HEK293T (cell line): Measurements from ENCODE around the gene RIT1.

Experiments
- CTCF ChIA-PET: fragments of 350-600 bp; formaldehyde crosslinking; extraction: SDS; loops from one replicate; lab custom pipeline; 2021; ENCODE audit warnings: antibody characterized with exemption, inconsistent platforms; lab: Yijun Ruan, JAX
- POLR2A ChIA-PET: fragments of 350-600 bp; formaldehyde crosslinking; extraction: SDS; loops from one replicate; lab custom pipeline; 2020; ENCODE audit warnings: antibody characterized with exemption, inconsistent platforms; lab: Yijun Ruan, JAX
- DNase-seq: peaks from one replicate; pipeline ENCODE4 v3.0.0; 2012; ENCODE audit warnings: mixed read lengths; ENCODE audit errors: extremely low spot score
- ARNT ChIP-seq: fragments of 450-650 bp; IDR thresholded peaks from 2 replicates; pipeline ENCODE4 v1.6.1; 2017; ENCODE audit warnings: mild to moderate bottlenecking
- BHLHE40 ChIP-seq: fragments of 450-650 bp; IDR thresholded peaks from 2 replicates; pipeline ENCODE4 v1.6.1; 2016; ENCODE audit warnings: mild to moderate bottlenecking, moderate library complexity, borderline replicate concordance
- CTBP1 ChIP-seq: fragments of 450-650 bp; IDR thresholded peaks from 2 replicates; pipeline ENCODE4 v1.6.1; 2016; ENCODE audit warnings: borderline replicate concordance
- ELF4 ChIP-seq: fragments of 450-650 bp; IDR thresholded peaks from 2 replicates; pipeline ENCODE4 v1.6.1; 2017; ENCODE audit warnings: antibody characterized with exemption
- FOXA1 ChIP-seq: fragments of 450-650 bp; IDR thresholded peaks from 2 replicates; pipeline ENCODE4 v1.6.1; 2016; ENCODE audit warnings: mild to moderate bottlenecking
- FOXK2 ChIP-seq: fragments of 450-650 bp; IDR thresholded peaks from 2 replicates; pipeline ENCODE4 v1.6.1; 2016; ENCODE audit warnings: mild to moderate bottlenecking
- FOXM1 ChIP-seq: fragments of 450-650 bp; IDR thresholded peaks from 2 replicates; pipeline ENCODE4 v1.6.1; 2017; ENCODE audit warnings: mild to moderate bottlenecking, borderline replicate concordance
- HDGF ChIP-seq: fragments of 450-650 bp; IDR thresholded peaks from 2 replicates; pipeline ENCODE4 v1.6.1; 2017; ENCODE audit warnings: antibody characterized with exemption, borderline replicate concordance
- L3MBTL2 ChIP-seq: fragments of 450-650 bp; conservative IDR thresholded peaks from 2 replicates; pipeline ENCODE4 v1.6.1; 2016; ENCODE audit warnings: mild to moderate bottlenecking
- LEF1 ChIP-seq: fragments of 450-650 bp; IDR thresholded peaks from 2 replicates; pipeline ENCODE4 v1.6.1; 2017; ENCODE audit warnings: mild to moderate bottlenecking, borderline replicate concordance
- NFRKB ChIP-seq: fragments of 450-650 bp; IDR thresholded peaks from 2 replicates; pipeline ENCODE4 v1.6.1; 2016; ENCODE audit warnings: mild to moderate bottlenecking, moderate library complexity
- PKNOX1 ChIP-seq: fragments of 450-650 bp; IDR thresholded peaks from 2 replicates; pipeline ENCODE4 v1.6.1; 2016
- SP1 ChIP-seq: fragments of 450-650 bp; IDR thresholded peaks from 2 replicates; pipeline ENCODE4 v1.6.1; 2017
- SUZ12 ChIP-seq: fragments of 450-650 bp; IDR thresholded peaks from 2 replicates; pipeline ENCODE4 v1.6.1; 2016; ENCODE audit warnings: mild to moderate bottlenecking
- TARDBP ChIP-seq: fragments of 450-650 bp; IDR thresholded peaks from 2 replicates; pipeline ENCODE4 v1.6.1; 2016
- ZNF384 ChIP-seq: fragments of 450-650 bp; IDR thresholded peaks from 2 replicates; pipeline ENCODE4 v1.6.1; 2016

Gene RIT1

GRCh38 chr1:155951753-155952504 is 40.8 kb upstream of the RIT1 start:
- DNase-seq = no peak
- ChIA-PET POLR2A (interaction anchor here (0.7 to 1.9 kb wide), 2 partner anchors 17 to 31 kb away, joined by 3 to 6 read pairs; partner anchors contain the start of gene KHDC4), CTCF (no interaction called here)
- TF ChIP-seq L3MBTL2 = no peak
- TF ChIP-seq NFRKB = no peak
- no peak for TF ChIP-seq PKNOX1
- no peak for TF ChIP-seq FOXA1
- TF ChIP-seq SP1 = no peak
- TF ChIP-seq CTBP1 = no peak

DNA sequence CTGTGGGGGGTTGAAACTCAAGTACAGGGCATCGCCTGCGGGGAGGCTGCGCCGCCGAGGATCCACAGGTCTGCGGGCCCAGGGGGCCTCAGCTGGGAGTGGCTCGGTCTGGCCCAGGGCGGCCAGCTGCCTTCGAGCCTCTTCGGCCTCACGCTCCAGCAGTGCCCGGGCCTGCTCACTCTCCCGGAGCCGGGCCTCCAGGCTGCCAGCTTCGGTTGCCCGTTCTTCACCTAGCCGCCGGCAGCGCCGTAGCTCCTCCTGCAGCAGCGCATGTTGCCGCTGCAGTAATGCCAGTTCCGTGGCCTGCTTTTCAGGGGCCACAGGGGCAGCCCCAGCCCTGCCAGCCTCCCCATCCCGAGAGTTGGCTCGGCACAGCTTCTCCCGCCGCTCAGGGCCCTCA is 39.7 kb upstream of the RIT1 start:
- ChIA-PET POLR2A (interaction anchor here (1.0 to 1.9 kb wide), 2 partner anchors 16 to 28 kb away, joined by 5 to 6 read pairs; partner anchors contain the start of genes ARHGEF2 and KHDC4), CTCF (no interaction called here)
- TF ChIP-seq ARNT (no peak), FOXK2 (no peak), ELF4 (no peak), L3MBTL2 (no peak)
- DNase-seq = no peak

- no peak for TF ChIP-seq L3MBTL2
- no peak for TF ChIP-seq HDGF
- no peak for TF ChIP-seq PKNOX1
- no peak for TF ChIP-seq TARDBP
- TF ChIP-seq ARNT = no peak
- TF ChIP-seq ZNF384 = no peak
- TF ChIP-seq FOXA1 = no peak
- no peak for TF ChIP-seq CTBP1
- TF ChIP-seq SP1 = no peak
- no peak for TF ChIP-seq NFRKB
- TF ChIP-seq FOXM1 = no peak
- TF ChIP-seq ELF4 = no peak
- TF ChIP-seq FOXK2 = no peak
- no peak for TF ChIP-seq BHLHE40
- no peak for TF ChIP-seq SUZ12
- DNase-seq = no peak
- ChIA-PET POLR2A (no interaction called here), CTCF (no interaction called here)
Observed at GRCh38 chr1:155947741-155948140, 36.6 kb upstream of the RIT1 start.

DNA sequence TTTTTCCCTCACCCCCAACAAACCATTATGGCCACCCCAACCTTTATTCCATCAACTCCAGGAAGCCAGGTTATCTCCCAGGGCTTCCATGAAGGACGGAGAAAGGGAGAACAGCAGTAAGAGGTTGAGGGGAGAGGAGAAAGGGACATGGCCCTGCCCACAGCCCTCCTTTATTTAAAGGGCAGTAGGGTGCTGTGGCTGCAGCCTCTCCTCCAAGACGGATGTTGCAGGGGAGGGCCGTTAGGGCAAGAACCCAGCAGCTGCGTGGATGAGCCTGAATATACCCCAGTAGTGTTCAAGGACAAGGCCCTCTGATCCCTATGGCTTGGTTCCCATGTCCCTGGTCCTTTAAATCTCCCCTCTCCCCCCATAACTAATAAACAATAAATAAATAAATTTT is 36.1 kb upstream of the RIT1 start:
- ChIA-PET CTCF (no interaction called here), POLR2A (no interaction called here)
- TF ChIP-seq BHLHE40 = no peak
- no peak for TF ChIP-seq LEF1
- no peak for TF ChIP-seq SP1
- TF ChIP-seq TARDBP = no peak
- no peak for TF ChIP-seq FOXA1
- TF ChIP-seq FOXM1 = no peak
- TF ChIP-seq NFRKB = no peak
- TF ChIP-seq SUZ12 = no peak
- no peak for TF ChIP-seq ZNF384
- no peak for TF ChIP-seq ARNT
- no peak for DNase-seq

- TF ChIP-seq TARDBP (no peak), NFRKB (no peak), ELF4 (no peak), FOXA1 (no peak)
- CTCF ChIA-PET = no interaction called here
- DNase-seq = no peak
- POLR2A ChIA-PET = interaction anchor here (1.1 to 2.6 kb wide), 2 partner anchors 13 to 28 kb away, joined by 3 to 25 read pairs; partner anchors contain the start of gene KHDC4
Observed at GRCh38 chr1:155946633-155947219, 35.6 kb upstream of the RIT1 start.

DNA sequence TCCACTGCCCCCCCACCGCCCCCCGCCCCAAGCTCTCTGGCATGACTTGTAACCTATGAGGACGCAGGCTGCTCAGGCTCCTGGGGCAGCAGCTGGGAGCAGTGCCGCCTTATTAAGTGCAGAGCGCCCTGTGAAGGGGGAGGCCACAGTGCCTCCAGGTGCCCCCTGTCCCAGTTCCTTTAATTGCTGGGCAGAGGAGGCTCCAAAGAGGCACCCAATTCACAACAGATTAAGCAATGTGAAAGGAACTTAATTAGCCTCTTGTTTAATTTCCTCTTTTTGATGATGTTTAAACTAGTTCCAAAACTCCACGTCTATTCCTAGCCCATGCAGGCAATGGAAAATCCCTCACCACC is 33.3 kb upstream of the RIT1 start:
- DNase-seq = no peak

DNA sequence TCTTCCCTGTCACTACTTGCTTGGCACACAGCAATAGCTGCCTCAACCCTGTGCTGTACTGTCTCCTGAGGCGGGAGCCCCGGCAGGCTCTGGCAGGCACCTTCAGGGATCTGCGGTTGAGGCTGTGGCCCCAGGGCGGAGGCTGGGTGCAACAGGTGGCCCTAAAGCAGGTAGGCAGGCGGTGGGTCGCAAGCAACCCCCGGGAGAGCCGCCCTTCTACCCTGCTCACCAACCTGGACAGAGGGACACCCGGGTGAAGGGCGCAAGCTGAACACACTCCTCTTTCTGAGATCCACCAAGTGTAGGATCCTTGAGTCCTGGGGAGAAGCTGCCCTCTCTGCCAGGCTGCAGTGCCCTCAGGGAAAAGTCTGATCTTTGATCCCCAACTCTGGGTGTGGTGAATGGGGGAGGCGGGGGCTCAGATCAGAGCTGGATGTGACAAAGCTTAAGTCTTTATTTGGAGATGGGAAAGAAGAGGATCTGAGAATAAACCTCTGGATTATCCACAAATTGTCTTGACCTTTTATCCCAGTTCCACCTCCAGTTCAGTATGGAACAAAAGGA is 31.5 kb upstream of the RIT1 start:
- ChIA-PET POLR2A (interaction anchor here (1.5 to 1.7 kb wide), 2 partner anchors 8 to 270 kb away, joined by 3 to 11 read pairs; partner anchors contain the start of genes KHDC4 and PMF1), CTCF (interaction anchor here (1.4 kb wide), 1 partner anchor 47 kb away, joined by 6 read pairs; no protein-coding TSS in a partner anchor)
- no peak for DNase-seq
- no peak for TF ChIP-seq FOXA1
- no peak for TF ChIP-seq ZNF384
- no peak for TF ChIP-seq FOXM1
- TF ChIP-seq ELF4 = no peak
- no peak for TF ChIP-seq PKNOX1
- TF ChIP-seq TARDBP = no peak
- no peak for TF ChIP-seq SP1
- no peak for TF ChIP-seq ARNT
- TF ChIP-seq SUZ12 = no peak
- TF ChIP-seq FOXK2 = no peak
- no peak for TF ChIP-seq L3MBTL2
- no peak for TF ChIP-seq HDGF
- TF ChIP-seq LEF1 = no peak
- no peak for TF ChIP-seq BHLHE40
- no peak for TF ChIP-seq CTBP1
- no peak for TF ChIP-seq NFRKB

More for the DNA sequence above, 33.3 kb upstream of the RIT1 start:
- ChIA-PET CTCF (interaction anchor here (1.3 kb wide), 2 partner anchors 9 to 45 kb away, joined by 4 to 5 read pairs; no protein-coding TSS in a partner anchor), POLR2A (interaction anchor here (0.7 to 2.6 kb wide), 6 partner anchors 10 to 88 kb away, joined by 3 to 25 read pairs (median 6); partner anchors contain the start of genes GON4L and KHDC4)
- no peak for TF ChIP-seq ZNF384
